Mesenchymal stem cell (in vitro differentiated cells and primary cell): ENCODE data around the gene PDAP1.

Experiments
- DNase-seq: peaks from one replicate; pipeline ENCODE4 v3.0.0-alpha.2; 2013
- H2AFZ ChIP-seq: one replicate; pipeline ENCODE4 v1.6.1; 2013; ENCODE audit warnings: low read depth, mild to moderate bottlenecking, control low read depth, inconsistent platforms, low read length, moderate library complexity
- H2AK5ac ChIP-seq: 2 replicates; pipeline ENCODE4 v1.6.1; 2013; ENCODE audit warnings: low read length, moderate library complexity, mild to moderate bottlenecking, inconsistent platforms; ENCODE audit not compliant: severe bottlenecking
- H2BK120ac ChIP-seq: one replicate; pipeline ENCODE4 v1.6.1; 2013; ENCODE audit warnings: low read depth, mild to moderate bottlenecking, inconsistent platforms, low read length, moderate library complexity
- H2BK12ac ChIP-seq, 2 experiments: one replicate each; pipeline ENCODE4 v1.6.1; 2013; ENCODE audit warnings: inconsistent platforms in 2 of 2, low read length in 2 of 2, mild to moderate bottlenecking in 2 of 2, moderate library complexity in 2 of 2, control low read depth in 1 of 2
- H2BK15ac ChIP-seq: one replicate; pipeline ENCODE4 v1.6.1; 2013; ENCODE audit warnings: mild to moderate bottlenecking, low read depth, inconsistent platforms; ENCODE audit not compliant: poor library complexity, severe bottlenecking
- H2BK5ac ChIP-seq: 2 replicates; pipeline ENCODE4 v1.6.1; 2013; ENCODE audit warnings: low read depth, mild to moderate bottlenecking, low read length, control low read depth, inconsistent platforms; ENCODE audit not compliant: poor library complexity, severe bottlenecking
- H3K14ac ChIP-seq, 2 experiments: one replicate each; pipeline ENCODE4 v1.6.1; 2013; ENCODE audit warnings: inconsistent platforms in 2 of 2, low read length in 2 of 2, control low read depth in 1 of 2, mild to moderate bottlenecking in 1 of 2, moderate library complexity in 1 of 2
- H3K18ac ChIP-seq, 2 experiments: one replicate each; pipeline ENCODE4 v1.6.1; 2013; ENCODE audit warnings: inconsistent platforms in 2 of 2, low read length in 2 of 2, control low read depth in 1 of 2, low read depth in 1 of 2, mild to moderate bottlenecking in 1 of 2
- H3K23ac ChIP-seq, 2 experiments: one replicate each; pipeline ENCODE4 v1.6.1; 2013; ENCODE audit warnings: inconsistent platforms in 2 of 2, low read length in 2 of 2, mild to moderate bottlenecking in 2 of 2, moderate library complexity in 2 of 2, control low read depth in 1 of 2
- H3K27ac ChIP-seq: 2 replicates; pipeline ENCODE4 v1.5.1; 2013; ENCODE audit warnings: mild to moderate bottlenecking, moderate library complexity, low read length, control low read depth, inconsistent platforms; ENCODE audit not compliant: poor library complexity, severe bottlenecking
- H3K27me3 ChIP-seq, 2 experiments: 2 replicates each; pipeline versions ENCODE4 v1.6.1 to v1.7.0; 2013; ENCODE audit warnings: low read length in 2 of 2, mild to moderate bottlenecking in 2 of 2, moderate library complexity in 2 of 2, control low read depth in 1 of 2, inconsistent platforms in 1 of 2; ENCODE audit not compliant: control insufficient read depth in 1 of 2, insufficient read depth in 1 of 2
- H3K36me3 ChIP-seq, 2 experiments: 2 replicates each; pipeline versions ENCODE4 v1.6.1 to v1.7.0; 2013; ENCODE audit warnings: low read length in 2 of 2, control low read depth in 1 of 2, inconsistent platforms in 1 of 2, low read depth in 1 of 2, mild to moderate bottlenecking in 1 of 2; ENCODE audit not compliant: insufficient read depth in 2 of 2, control insufficient read depth in 1 of 2
- H3K4ac ChIP-seq, 2 experiments: one replicate each; pipeline ENCODE4 v1.6.1; 2013; ENCODE audit warnings: inconsistent platforms in 2 of 2, low read length in 2 of 2, mild to moderate bottlenecking in 2 of 2, moderate library complexity in 2 of 2, control low read depth in 1 of 2, low read depth in 1 of 2
- H3K4me1 ChIP-seq: 2 replicates; pipeline ENCODE4 v1.6.1; 2013; ENCODE audit warnings: low read depth, low read length, control low read depth; ENCODE audit not compliant: control insufficient read depth, insufficient read depth
- H3K4me2 ChIP-seq: 2 replicates; pipeline ENCODE4 v1.6.1; 2013; ENCODE audit warnings: low read length, mild to moderate bottlenecking, inconsistent platforms; ENCODE audit not compliant: poor library complexity, severe bottlenecking
- H3K4me3 ChIP-seq, 2 experiments: 2 replicates each; pipeline versions ENCODE4 v1.5.1 to v1.7.0; 2013; ENCODE audit warnings: low read length in 2 of 2, mild to moderate bottlenecking in 2 of 2, control low read depth in 1 of 2, low read depth in 1 of 2; ENCODE audit not compliant: insufficient read depth in 1 of 2
- H3K79me1 ChIP-seq: replicated peaks from 2 replicates; pipeline ENCODE4 v1.6.1; 2013; ENCODE audit warnings: mild to moderate bottlenecking, control low read depth, low read length, inconsistent platforms; ENCODE audit not compliant: poor library complexity, severe bottlenecking
- H3K9ac ChIP-seq: 2 replicates; pipeline ENCODE4 v1.7.0; 2013; ENCODE audit warnings: mild to moderate bottlenecking, low read length, moderate library complexity
- H3K9me3 ChIP-seq: 2 replicates; pipeline ENCODE4 v1.7.0; 2013; ENCODE audit warnings: mild to moderate bottlenecking, low read length; ENCODE audit not compliant: control insufficient read depth
- H4K8ac ChIP-seq: one replicate; pipeline ENCODE4 v1.6.1; 2013; ENCODE audit warnings: inconsistent platforms, mild to moderate bottlenecking, low read length, moderate library complexity
- H4K91ac ChIP-seq: one replicate; pipeline ENCODE4 v1.6.1; 2013; ENCODE audit warnings: mild to moderate bottlenecking, low read length, inconsistent platforms
- WGBS: methylation state at CpG from one replicate; pipeline ENCODE4 v1.1.7; 2013; ENCODE audit warnings: mixed read lengths; 5-methylcytosine and 5-hydroxymethylcytosine counted together

The PDAP1 gene

DNA sequence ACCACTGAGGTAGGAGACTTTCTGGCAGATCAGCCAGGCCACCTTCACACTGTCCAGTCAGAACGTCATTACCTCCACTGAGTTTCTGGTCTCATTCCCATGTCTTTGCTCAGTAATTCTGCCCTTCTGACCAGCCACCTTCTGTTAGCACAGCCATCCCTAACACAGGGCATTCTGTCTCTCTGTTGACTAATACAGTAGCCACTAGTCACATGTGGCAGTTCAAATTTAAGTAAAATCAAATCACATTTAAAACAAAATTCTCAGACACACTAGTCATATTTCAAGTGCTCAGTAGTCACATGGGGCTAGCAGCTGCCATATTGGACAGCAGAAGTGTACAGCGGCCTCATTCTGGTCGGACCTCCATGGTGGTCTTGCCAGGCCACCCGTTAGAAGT is 37.7 kb upstream of the PDAP1 start:
- Histone ChIP-seq H2BK12ac (no peak overlapping the region), H4K91ac (no peak overlapping the region), H3K9ac (no peak overlapping the region), H3K9me3 (no peaks in the 10 kb centered on the region), H3K4me3 (no peak overlapping the region), H2BK5ac (no peak overlapping the region), H2BK15ac (no peak overlapping the region), H3K36me3 (peaks cover 69 to 81% of the 10 kb centered on the region in 2 experiments), H3K27ac (no peak overlapping the region), H2AK5ac (no peak overlapping the region), H3K14ac (no peak overlapping the region), H3K23ac (no peak overlapping the region), H3K4ac (no peak overlapping the region), H3K27me3 (no peaks in the 10 kb centered on the region), H3K18ac (no peak overlapping the region), H4K8ac (no peak overlapping the region), H3K79me1 (peaks cover 61% of the 10 kb centered on the region), H3K4me1 (peaks cover 9% of the 10 kb centered on the region), H2AFZ (no peak overlapping the region), H2BK120ac (no peak overlapping the region), H3K4me2 (no peak overlapping the region)
- 96% methylated on average over 4 of the region's 4 CpGs for WGBS
- DNase-seq, result no peak

DNA sequence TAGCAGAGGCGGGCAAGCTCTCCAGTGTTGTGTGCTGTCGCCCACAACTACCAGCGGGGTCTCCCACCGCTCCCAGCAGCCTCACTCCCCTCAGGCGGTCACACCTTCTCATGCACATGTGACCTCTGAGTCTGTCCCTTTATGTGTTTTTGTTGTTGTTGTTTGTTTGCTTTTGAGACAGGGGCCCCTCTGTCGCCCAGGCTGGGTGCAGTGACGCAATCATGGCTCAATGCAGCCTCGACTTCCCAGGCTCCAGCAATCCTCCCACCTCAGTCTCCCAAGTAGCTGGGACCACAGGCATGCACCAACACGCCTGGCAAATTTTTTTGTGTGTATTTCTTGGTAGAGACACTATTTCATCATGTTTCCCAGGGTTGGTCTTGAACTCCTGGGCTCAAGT is 31.8 kb upstream of the PDAP1 start:
- Histone ChIP-seq H4K91ac (peak overlapping the region; percentile 58), H2BK120ac (no peak overlapping the region), H3K4me3 (peak overlapping the region; percentile 42 to 99), H3K27me3 (no peaks in the 10 kb centered on the region), H3K4me2 (peak overlapping the region; percentile 78), H3K9me3 (no peaks in the 10 kb centered on the region), H2BK5ac (no peak overlapping the region), H3K27ac (no peak overlapping the region), H2BK15ac (peak overlapping the region; percentile 50), H2AK5ac (peak overlapping the region; percentile 91), H3K36me3 (peaks cover 26 to 35% of the 10 kb centered on the region in 2 experiments), H3K9ac (peak overlapping the region; percentile 96), H3K18ac (peak overlapping the region in 1 of 2 experiments; percentile 50), H2AFZ (no peak overlapping the region), H3K4ac (no peak overlapping the region), H3K79me1 (peaks cover 47% of the 10 kb centered on the region), H3K4me1 (peaks cover 19% of the 10 kb centered on the region), H3K23ac (no peak overlapping the region), H3K14ac (no peak overlapping the region), H4K8ac (peak overlapping the region; percentile 77), H2BK12ac (no peak overlapping the region)
- 92% methylated on average over 2 of the region's 9 CpGs for WGBS
- peak; percentile 18 for DNase-seq

- peaks cover 26 to 37% of the 10 kb centered on the region in 2 experiments for H3K36me3 ChIP-seq
- H2BK15ac ChIP-seq, result peak within 1 kb of the TSS; percentile 98
- peak within 1 kb of the TSS; percentile 83 for H2AFZ ChIP-seq
- peak within 1 kb of the TSS; percentile 21 to 44 for H2BK12ac ChIP-seq
- H3K4me1 ChIP-seq, result peaks cover 19% of the 10 kb centered on the region
- peak; percentile 96 for DNase-seq
- under 1% methylated on average over 76 of the region's 89 CpGs for WGBS
- H4K8ac ChIP-seq, result peak within 1 kb of the TSS; percentile 94
- H3K79me1 ChIP-seq, result peaks cover 40% of the 10 kb centered on the region
- H3K27me3 ChIP-seq, result no peaks in the 10 kb centered on the region
- H2BK120ac ChIP-seq, result peak within 1 kb of the TSS; percentile 83
- peak within 1 kb of the TSS; percentile 91 for H2AK5ac ChIP-seq
- H3K27ac ChIP-seq, result peak within 1 kb of the TSS; percentile 73
- peak within 1 kb of the TSS; percentile 75 to 97 for H3K4ac ChIP-seq
- peak within 1 kb of the TSS; percentile 74 for H2BK5ac ChIP-seq
- peak within 1 kb of the TSS; percentile 98 to 99 for H3K4me3 ChIP-seq
- peak within 1 kb of the TSS; percentile 48 to 92 for H3K14ac ChIP-seq
- peak within 1 kb of the TSS; percentile 97 for H4K91ac ChIP-seq
- H3K18ac ChIP-seq, result peak within 1 kb of the TSS; percentile 86 to 94
- peak within 1 kb of the TSS in 1 of 2 experiments; percentile 70 for H3K23ac ChIP-seq
- peak within 1 kb of the TSS; percentile 96 for H3K9ac ChIP-seq
- H3K9me3 ChIP-seq, result no peaks in the 10 kb centered on the region
- H3K4me2 ChIP-seq, result peak within 1 kb of the TSS; percentile 89
Observed at GRCh38 chr7:99438573-99439480, 30.4 kb upstream of the PDAP1 start, which contains the start of the genes CPSF4 and PTCD1. Gene CPSF4, plus strand, starts transcription at chr7:99438943. Its CDS starts 140 bp downstream, at chr7:99439083. Gene PTCD1, minus strand, starts transcription at chr7:99438798. Its CDS starts 3,556 bp downstream, at chr7:99435242.

- H2BK15ac ChIP-seq, result peak overlapping the region; percentile 7
- peaks cover 23 to 39% of the 10 kb centered on the region in 2 experiments for H3K36me3 ChIP-seq
- H2BK5ac ChIP-seq, result peak overlapping the region; percentile 40
- peak overlapping the region; percentile 24 for H2AK5ac ChIP-seq
- peak overlapping the region in 1 of 2 experiments; percentile 71 for H3K4ac ChIP-seq
- H2BK12ac ChIP-seq, result peak overlapping the region in 1 of 2 experiments; percentile 21
- no peak overlapping the region for H3K23ac ChIP-seq
- peak overlapping the region; percentile 84 to 94 for H3K18ac ChIP-seq
- H3K9ac ChIP-seq, result peak overlapping the region; percentile 95
- H4K8ac ChIP-seq, result peak overlapping the region; percentile 76
- H3K27ac ChIP-seq, result peak overlapping the region; percentile 73
- peaks cover 19% of the 10 kb centered on the region for H3K4me1 ChIP-seq
- no peak for DNase-seq
- peak overlapping the region; percentile 48 to 92 for H3K14ac ChIP-seq
- no peak overlapping the region for H2BK120ac ChIP-seq
- no peaks in the 10 kb centered on the region for H3K27me3 ChIP-seq
- H3K4me3 ChIP-seq, result peak overlapping the region; percentile 98 to 99
- WGBS, result 8% methylated on average over 13 of the region's 20 CpGs
- peak overlapping the region; percentile 89 for H3K4me2 ChIP-seq
- H3K79me1 ChIP-seq, result peaks cover 39% of the 10 kb centered on the region
- H4K91ac ChIP-seq, result no peak overlapping the region
- no peaks in the 10 kb centered on the region for H3K9me3 ChIP-seq
- peak overlapping the region; percentile 83 for H2AFZ ChIP-seq
Observed at GRCh38 chr7:99437946-99438572, 29.7 kb upstream of the PDAP1 start.
